Ovary (tissue), 9 donors: Measurements from ENCODE around the gene HSD11B2. TPM values are rescaled to one million over a fixed set of nuclear protein-coding genes. Genes with fewer than 3 reads are reported as not detected.

Source experiments
- DNase-seq, 5 donors: peaks; one replicate each; pipeline ENCODE4 v3.0.0-alpha.2; 2019 to 2020
- H3K27ac ChIP-seq, 2 donors: fragments of 200-600 bp; one replicate each; pipeline versions ENCODE4 v1.5.1 to v1.8.0; 2019 to 2022
- H3K27me3 ChIP-seq: fragments of 200-600 bp; one replicate; pipeline ENCODE4 v1.8.0; 2022
- H3K36me3 ChIP-seq: fragments of 200-600 bp; sonication (generic); one replicate; pipeline ENCODE4 v1.5.1; 2019
- H3K4me1 ChIP-seq: one replicate; pipeline ENCODE4 v1.8.1; 2013; ENCODE audit warnings: mild to moderate bottlenecking, moderate library complexity; ENCODE audit not compliant: insufficient read depth
- H3K4me3 ChIP-seq: fragments of 200-600 bp; sonication (generic); one replicate; pipeline ENCODE4 v1.5.1; 2017
- H3K9me3 ChIP-seq, 2 donors: fragments of 200-600 bp in 1 of 2; sonication (generic) in 1 of 2; one replicate each; pipeline versions ENCODE4 v1.5.1 to v1.8.1; 2013 to 2019; ENCODE audit warnings: mild to moderate bottlenecking in 1 of 2, moderate library complexity in 1 of 2
- CTCF ChIP-seq, 3 donors: fragments of 450-650 bp in 2 of 3; fragments of 200-600 bp in 1 of 3; IDR thresholded peaks; one replicate each; pipeline versions ENCODE4 v1.5.1 to v1.8.0; 2016 to 2022; ENCODE audit warnings: antibody characterized with exemption in 3 of 3, mild to moderate bottlenecking in 1 of 3
- EP300 ChIP-seq: sonication (generic); formaldehyde crosslinking; IDR thresholded peaks from one replicate; pipeline ENCODE4 v1.6.1; 2017; ENCODE audit warnings: antibody characterized with exemption
- POLR2A ChIP-seq: fragments of 450-650 bp; IDR thresholded peaks from one replicate; pipeline ENCODE4 v1.6.1; 2017; ENCODE audit warnings: antibody characterized with exemption, mild to moderate bottlenecking, moderate library complexity
- WGBS, 3 donors: extraction: QIAGEN DNeasy Blood & Tissue Kit in 1 of 3; methylation state at CpG; one replicate each; pipeline versions ENCODE4 v1.1.5 to v1.1.7; 2013 to 2017; 5-methylcytosine and 5-hydroxymethylcytosine counted together
- intact Hi-C, 4 donors: fragments of 100-400 bp; cut with DNase I; formaldehyde crosslinking; loops; one replicate each; pipeline versions ENCODE4 v1.11.0 to v1.15.1; 2022 to 2023
- polyA plus RNA-seq, 2 donors: library from polyadenylated mRNA; stranded (reverse); fragments of 200-250 nt in 1 of 2; fragments of 350-450 nt in 1 of 2; fragmentation: Illumina TruSeq in 1 of 2; extraction: RNeasy Lipid Tissue Mini Kit (QIAGEN cat#74804) in 1 of 2; gene quantifications; one replicate each; pipeline ENCODE4 v1.2.3, GENCODE V29; 2013 to 2014
- total RNA-seq, 7 donors: library from RNA; depleted of rRNA in 2 of 7; stranded (reverse); fragments of >200 nt in 2 of 7; fragmentation: NEBNext Ultra II Directional in 3 of 7; extraction: Animal tissue kit (Norgen Biotek cat#: 25700) in 3 of 7; gene quantifications; one replicate each; pipeline versions ENCODE4 v1.1.0 to v1.2.4, GENCODE V29; 2016 to 2023
- donor health status: DM: no; HTN: no; CAD: no; lungs with moderate emphysema.
- donor health status: DM: no; HTN: no; CAD: no.
- donor health status: Bipolar disorder and iron deficiency.
- donor health status: DM: yes; HTN: yes; CAD: no.
- donor health status: DM: no; HTN: no; CAD: no.
- donor health status: DM: yes; HTN: yes; CAD: no.

The HSD11B2 gene
- total and polyA plus RNA-seq, 9 donors, result 1.3 to 26.3 (median 15.7) TPM

GRCh38 chr16:67407788-67408452 is 23.0 kb upstream of the HSD11B2 start:
- no peaks in the 10 kb centered on the region for H3K36me3 ChIP-seq
- intact Hi-C loops, result loop anchor here in 1 of 4 donors (5.0 kb wide), 1 partner anchor 126 kb away; no protein-coding TSS in a partner anchor
- H3K27ac ChIP-seq, result no peak overlapping the region
- no peaks in the 10 kb centered on the region for H3K27me3 ChIP-seq
- H3K9me3 ChIP-seq, result no peaks in the 10 kb centered on the region
- WGBS, 3 donors, result 78 to 80% (median 79%) methylated on average over 6 of the region's 6 CpGs
- TF ChIP-seq POLR2A, result no peak
- no peak for TF ChIP-seq EP300
- no peak for TF ChIP-seq CTCF (IDR thresholded peaks at IDR 0.05)
- H3K4me3 ChIP-seq, result no peak overlapping the region
- H3K4me1 ChIP-seq, result no peaks in the 10 kb centered on the region
- no peak for DNase-seq

- 83 to 89% (median 87%) methylated on average over 9 of the region's 9 CpGs for WGBS, 3 donors
- Histone ChIP-seq H3K9me3 (no peaks in the 10 kb centered on the region), H3K4me1 (peaks cover 8% of the 10 kb centered on the region), H3K4me3 (no peak overlapping the region), H3K27ac (no peak overlapping the region), H3K36me3 (no peaks in the 10 kb centered on the region), H3K27me3 (no peaks in the 10 kb centered on the region)
- intact Hi-C loops, result loop anchor here in 2 of 4 donors (5.0 to 10.0 kb wide), 2 partner anchors 127 to 155 kb away; no protein-coding TSS in a partner anchor
- no peak for TF ChIP-seq EP300
- TF ChIP-seq POLR2A, result no peak
- TF ChIP-seq CTCF (IDR thresholded peaks at IDR 0.05), result no peak
- no peak for DNase-seq
These were observed 21.3 kb upstream of the HSD11B2 start for GRCh38 chr16:67409631-67410030.

- no peak for DNase-seq
- Histone ChIP-seq H3K4me3 (no peak overlapping the region), H3K27me3 (no peaks in the 10 kb centered on the region), H3K9me3 (no peaks in the 10 kb centered on the region), H3K27ac (no peak overlapping the region), H3K36me3 (no peaks in the 10 kb centered on the region), H3K4me1 (peaks cover 9% of the 10 kb centered on the region)
- 91 to 95% (median 92%) methylated on average over 3 of the region's 3 CpGs for WGBS, 3 donors
- no peak for TF ChIP-seq CTCF (IDR thresholded peaks at IDR 0.05)
- TF ChIP-seq POLR2A, result no peak
- no peak for TF ChIP-seq EP300
- intact Hi-C loops, result loop anchor here in 1 of 4 donors (10.0 kb wide), 1 partner anchor 157 kb away; no protein-coding TSS in a partner anchor
These were observed 19.6 kb upstream of the HSD11B2 start for GRCh38 chr16:67411339-67411738.

- TF ChIP-seq EP300 (no peak), CTCF (IDR thresholded peaks at IDR 0.05) (no peak)
- Histone ChIP-seq H3K4me1 (peaks cover 9% of the 10 kb centered on the region), H3K9me3 (no peaks in the 10 kb centered on the region), H3K27ac (no peak overlapping the region), H3K4me3 (no peak overlapping the region), H3K27me3 (no peaks in the 10 kb centered on the region), H3K36me3 (no peaks in the 10 kb centered on the region)
- no peak for DNase-seq
- WGBS, 3 donors, result 19 to 29% (median 23%) methylated on average over 2 of the region's 2 CpGs
- intact Hi-C loops, result loop anchor here in 1 of 4 donors (10.0 kb wide), 1 partner anchor 157 kb away; no protein-coding TSS in a partner anchor
These were observed 18.6 kb upstream of the HSD11B2 start for GRCh38 chr16:67412294-67412693.
